HEK293T (cell line): Measurements from ENCODE around the gene COBLL1.
"Not testable (repeated sequence)": the region's sequence is repeated elsewhere in the genome, so short reads cannot be mapped to it uniquely, and the experiment has no call there.

Experiments used
- CTCF ChIA-PET: fragments of 350-600 bp; formaldehyde crosslinking; extraction: SDS; loops from one replicate; lab custom pipeline; 2021; ENCODE audit warnings: antibody characterized with exemption, inconsistent platforms; lab: Yijun Ruan, JAX
- POLR2A ChIA-PET: fragments of 350-600 bp; formaldehyde crosslinking; extraction: SDS; loops from one replicate; lab custom pipeline; 2020; ENCODE audit warnings: antibody characterized with exemption, inconsistent platforms; lab: Yijun Ruan, JAX
- DNase-seq: peaks from one replicate; pipeline ENCODE4 v3.0.0; 2012; ENCODE audit warnings: mixed read lengths; ENCODE audit errors: extremely low spot score
- ARNT ChIP-seq: fragments of 450-650 bp; IDR thresholded peaks from 2 replicates; pipeline ENCODE4 v1.6.1; 2017; ENCODE audit warnings: mild to moderate bottlenecking
- BHLHE40 ChIP-seq: fragments of 450-650 bp; IDR thresholded peaks from 2 replicates; pipeline ENCODE4 v1.6.1; 2016; ENCODE audit warnings: mild to moderate bottlenecking, moderate library complexity, borderline replicate concordance
- CTBP1 ChIP-seq: fragments of 450-650 bp; IDR thresholded peaks from 2 replicates; pipeline ENCODE4 v1.6.1; 2016; ENCODE audit warnings: borderline replicate concordance
- ELF4 ChIP-seq: fragments of 450-650 bp; IDR thresholded peaks from 2 replicates; pipeline ENCODE4 v1.6.1; 2017; ENCODE audit warnings: antibody characterized with exemption
- FOXA1 ChIP-seq: fragments of 450-650 bp; IDR thresholded peaks from 2 replicates; pipeline ENCODE4 v1.6.1; 2016; ENCODE audit warnings: mild to moderate bottlenecking
- FOXK2 ChIP-seq: fragments of 450-650 bp; IDR thresholded peaks from 2 replicates; pipeline ENCODE4 v1.6.1; 2016; ENCODE audit warnings: mild to moderate bottlenecking
- FOXM1 ChIP-seq: fragments of 450-650 bp; IDR thresholded peaks from 2 replicates; pipeline ENCODE4 v1.6.1; 2017; ENCODE audit warnings: mild to moderate bottlenecking, borderline replicate concordance
- HDGF ChIP-seq: fragments of 450-650 bp; IDR thresholded peaks from 2 replicates; pipeline ENCODE4 v1.6.1; 2017; ENCODE audit warnings: antibody characterized with exemption, borderline replicate concordance
- L3MBTL2 ChIP-seq: fragments of 450-650 bp; conservative IDR thresholded peaks from 2 replicates; pipeline ENCODE4 v1.6.1; 2016; ENCODE audit warnings: mild to moderate bottlenecking
- LEF1 ChIP-seq: fragments of 450-650 bp; IDR thresholded peaks from 2 replicates; pipeline ENCODE4 v1.6.1; 2017; ENCODE audit warnings: mild to moderate bottlenecking, borderline replicate concordance
- NFRKB ChIP-seq: fragments of 450-650 bp; IDR thresholded peaks from 2 replicates; pipeline ENCODE4 v1.6.1; 2016; ENCODE audit warnings: mild to moderate bottlenecking, moderate library complexity
- SP1 ChIP-seq: fragments of 450-650 bp; IDR thresholded peaks from 2 replicates; pipeline ENCODE4 v1.6.1; 2017
- SUZ12 ChIP-seq: fragments of 450-650 bp; IDR thresholded peaks from 2 replicates; pipeline ENCODE4 v1.6.1; 2016; ENCODE audit warnings: mild to moderate bottlenecking
- TARDBP ChIP-seq: fragments of 450-650 bp; IDR thresholded peaks from 2 replicates; pipeline ENCODE4 v1.6.1; 2016
- ZNF384 ChIP-seq: fragments of 450-650 bp; IDR thresholded peaks from 2 replicates; pipeline ENCODE4 v1.6.1; 2016
- TF ChIP-seq, protein P1 (sequence below): fragments of 450-650 bp; IDR thresholded peaks from 2 replicates; pipeline ENCODE4 v1.6.1; 2016

Gene COBLL1

DNA sequence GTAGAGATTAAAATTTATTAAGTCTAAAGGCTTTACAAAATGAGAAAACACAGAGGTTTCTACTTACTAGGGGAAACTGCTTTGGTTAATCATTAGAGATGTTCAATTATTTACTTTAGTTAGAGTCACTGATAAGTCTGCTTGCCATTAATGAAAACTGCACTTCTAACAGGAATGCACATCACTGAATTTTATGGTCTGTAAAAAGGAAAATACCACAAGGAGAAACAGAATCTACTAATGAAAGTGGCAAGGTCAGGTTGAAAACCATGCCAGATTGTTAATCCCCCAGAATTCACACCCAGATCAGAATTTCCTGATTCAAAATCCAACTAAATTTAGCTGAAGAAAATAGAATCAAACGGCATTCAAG lies 129.9 kb downstream of the COBLL1 start:
- DNase-seq = no peak
- ChIA-PET CTCF (no interaction called here), POLR2A (no interaction called here)
- TF ChIP-seq NFRKB (no peak), TARDBP (no peak), SP1 (no peak), ZNF384 (no peak), CTBP1 (no peak), FOXA1 (no peak), LEF1 (no peak), FOXK2 (no peak), ARNT (no peak), L3MBTL2 (no peak), BHLHE40 (no peak), ELF4 (no peak), FOXM1 (no peak)
- TF ChIP-seq, protein P1, sequence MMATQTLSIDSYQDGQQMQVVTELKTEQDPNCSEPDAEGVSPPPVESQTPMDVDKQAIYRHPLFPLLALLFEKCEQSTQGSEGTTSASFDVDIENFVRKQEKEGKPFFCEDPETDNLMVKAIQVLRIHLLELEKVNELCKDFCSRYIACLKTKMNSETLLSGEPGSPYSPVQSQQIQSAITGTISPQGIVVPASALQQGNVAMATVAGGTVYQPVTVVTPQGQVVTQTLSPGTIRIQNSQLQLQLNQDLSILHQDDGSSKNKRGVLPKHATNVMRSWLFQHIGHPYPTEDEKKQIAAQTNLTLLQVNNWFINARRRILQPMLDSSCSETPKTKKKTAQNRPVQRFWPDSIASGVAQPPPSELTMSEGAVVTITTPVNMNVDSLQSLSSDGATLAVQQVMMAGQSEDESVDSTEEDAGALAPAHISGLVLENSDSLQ = no peak

DNA sequence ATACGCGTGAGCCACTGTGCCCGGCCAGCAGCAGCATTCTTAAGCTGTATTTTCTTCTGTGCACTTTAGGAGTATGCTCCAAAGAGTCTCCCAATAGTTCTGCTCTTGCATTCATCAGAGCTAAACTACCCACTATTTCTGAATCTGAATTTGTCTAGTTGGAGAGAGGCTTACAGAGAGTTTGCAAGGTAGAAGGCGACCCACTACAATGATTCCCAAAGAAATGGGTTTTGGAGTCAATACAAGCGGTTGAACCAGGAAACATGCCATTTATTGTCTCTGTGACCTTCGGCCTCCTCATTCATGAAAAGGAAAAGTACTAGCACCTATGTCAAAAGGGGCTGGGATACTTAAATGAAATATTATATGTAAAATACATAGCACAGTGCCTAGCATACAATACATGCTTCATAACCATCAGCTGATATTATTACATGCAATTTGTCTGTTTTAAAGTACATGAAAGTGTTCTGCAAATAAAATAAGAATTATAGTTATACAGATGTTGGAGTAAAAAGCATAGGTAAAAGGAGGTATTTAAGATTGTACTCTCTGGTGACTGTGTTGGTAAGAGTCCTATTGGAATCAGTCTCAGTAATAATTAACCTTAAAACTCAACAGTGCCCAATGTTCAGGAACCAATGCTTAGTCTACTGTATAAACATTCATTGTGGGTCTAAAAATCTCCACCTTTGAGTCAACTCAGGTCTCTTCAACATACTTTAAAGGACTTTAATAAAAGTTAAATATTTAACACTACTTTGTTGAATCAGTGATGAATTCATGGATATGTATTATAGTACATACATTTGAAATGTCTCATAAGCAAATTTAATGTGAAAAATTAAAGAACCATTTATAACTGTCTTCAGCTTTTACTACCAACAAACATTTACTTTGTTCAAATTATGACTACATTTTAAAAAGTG lies 130.5 kb downstream of the COBLL1 start:
- ChIA-PET CTCF (no interaction called here), POLR2A (no interaction called here)

DNA sequence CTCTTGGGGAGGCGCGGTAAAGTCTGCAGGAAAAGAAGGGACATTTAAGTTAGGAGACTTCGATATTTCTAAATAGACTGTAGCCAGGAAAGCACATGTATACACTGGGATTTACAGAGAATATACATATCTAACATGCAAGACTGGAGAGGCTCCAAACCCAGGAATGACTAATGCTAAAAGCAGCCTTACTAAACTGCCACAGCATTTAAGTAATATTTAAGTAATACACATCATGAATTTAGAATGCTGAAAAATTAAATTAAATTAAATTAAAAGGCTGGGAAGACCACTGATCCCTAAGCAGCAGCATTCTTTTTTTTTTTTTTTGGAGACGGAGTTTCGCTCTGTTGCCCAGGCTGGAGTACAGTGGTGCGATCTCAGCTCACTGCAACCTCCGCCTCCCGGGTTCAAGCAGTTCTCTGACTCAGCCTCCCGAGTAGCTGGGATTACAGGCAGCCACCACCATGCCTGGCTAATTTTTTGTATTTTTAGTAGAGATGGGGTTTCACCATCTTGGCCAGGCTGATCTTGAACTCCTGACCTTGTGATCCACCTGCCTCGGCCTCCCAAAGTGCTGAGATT lies 131.3 kb downstream of the COBLL1 start:
- CTCF ChIA-PET, DNase-seq, POLR2A ChIA-PET: not testable (repeated sequence)

More for the DNA sequence above, 130.5 kb downstream of the COBLL1 start:
- no peak for DNase-seq
- TF ChIP-seq L3MBTL2 (no peak), FOXK2 (no peak), LEF1 (no peak), HDGF (no peak), CTBP1 (no peak), FOXA1 (no peak), BHLHE40 (no peak), SUZ12 (no peak), NFRKB (no peak), TARDBP (no peak), ARNT (no peak), ZNF384 (no peak), FOXM1 (no peak), ELF4 (no peak), SP1 (no peak)
- TF ChIP-seq, protein P1 = no peak

DNA sequence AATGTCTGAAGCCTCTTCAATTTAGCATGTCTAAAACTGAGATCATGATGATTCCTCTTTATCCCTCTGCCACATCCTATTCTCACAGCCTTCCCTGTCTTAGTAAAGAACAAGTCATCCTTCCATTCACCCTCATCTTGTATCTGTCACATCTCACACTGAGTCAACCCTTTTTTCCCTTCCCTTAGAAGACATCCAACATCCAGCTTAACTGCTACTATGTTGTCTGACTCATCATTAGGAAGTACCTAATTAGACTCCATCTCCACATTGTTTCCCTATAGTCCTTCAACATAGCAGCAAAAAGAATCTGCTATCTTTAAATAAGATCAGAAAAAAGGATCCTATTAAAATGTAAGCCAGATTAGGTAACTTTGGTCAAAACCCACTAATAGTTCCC lies 135.1 kb downstream of the COBLL1 start:
- no peak for DNase-seq
- TF ChIP-seq, protein P1 = no peak
- TF ChIP-seq FOXK2 (no peak), ARNT (no peak)
- ChIA-PET POLR2A (no interaction called here), CTCF (no interaction called here)

DNA sequence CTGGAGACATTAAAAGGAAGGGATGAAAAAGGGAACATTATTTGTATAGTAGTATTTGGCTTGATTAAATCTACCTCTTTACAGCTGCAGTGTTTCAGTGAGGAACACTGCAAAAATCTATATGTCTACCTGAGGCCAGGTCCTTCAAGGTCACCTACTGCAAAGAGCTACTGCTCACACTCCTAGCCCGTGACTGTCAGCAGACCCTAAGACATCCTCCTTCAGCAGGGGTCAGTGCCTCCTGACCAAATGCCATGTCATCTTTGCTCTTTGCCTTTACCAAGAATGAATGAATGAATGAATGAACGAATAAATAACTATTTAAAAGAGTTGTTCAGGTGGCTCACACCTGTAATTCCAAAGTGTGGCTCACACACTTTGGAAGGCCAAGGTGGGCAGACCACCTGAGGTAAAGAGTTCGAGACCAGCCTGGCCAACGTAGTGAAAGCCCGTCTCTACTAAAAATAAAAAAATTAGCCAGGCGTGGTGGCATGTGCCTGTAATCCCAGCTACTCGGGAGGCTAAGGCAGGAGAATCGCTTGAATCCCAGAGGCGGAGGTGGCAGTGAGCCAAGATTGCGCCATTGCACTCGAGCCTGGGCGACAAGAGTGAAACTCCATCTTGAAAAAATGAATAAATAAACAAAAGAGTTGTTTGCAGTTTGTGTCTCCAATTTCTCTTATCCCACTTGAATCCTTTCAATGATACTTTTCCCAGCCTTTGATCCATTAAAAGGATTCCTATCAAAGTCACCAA lies 136.0 kb downstream of the COBLL1 start:
- POLR2A ChIA-PET = no interaction called here
- CTCF ChIA-PET = no interaction called here
- no peak for DNase-seq
- no peak for TF ChIP-seq HDGF
- TF ChIP-seq L3MBTL2 = no peak

DNA sequence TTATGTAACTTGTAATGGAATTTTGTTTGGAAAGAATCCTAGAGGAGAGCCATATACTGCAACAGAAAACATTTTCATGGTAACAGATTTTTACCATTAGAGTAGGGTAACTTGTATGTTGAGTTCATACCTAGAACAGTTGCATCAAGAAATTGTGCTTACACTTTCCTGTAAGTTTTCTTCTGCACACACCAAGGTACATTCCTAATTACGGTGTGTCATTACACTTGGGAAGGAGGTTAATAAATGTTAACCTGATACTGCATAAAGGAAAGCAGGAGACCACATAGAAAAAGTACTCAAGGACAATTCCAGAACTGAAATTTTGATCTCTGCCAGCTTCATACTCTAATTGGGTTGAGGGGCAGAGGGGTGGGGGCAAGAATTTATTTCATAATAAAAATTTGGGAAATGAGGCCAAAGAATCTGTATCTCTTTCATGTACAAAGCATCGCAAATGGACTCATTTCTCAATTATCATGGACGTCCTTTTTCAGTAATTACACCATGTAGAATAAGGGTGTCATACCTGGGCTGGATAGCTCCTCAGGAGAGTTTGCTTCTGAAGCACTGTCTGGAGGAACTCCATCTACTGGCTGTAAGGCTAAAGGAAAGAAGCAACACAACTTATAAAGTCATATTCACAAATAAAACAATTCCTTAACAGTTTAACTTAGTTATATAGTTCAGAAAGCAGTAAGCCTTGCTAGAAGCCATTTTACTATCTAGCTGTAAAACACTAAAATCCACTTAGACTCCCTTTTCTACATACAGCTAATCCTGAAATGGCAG lies 137.5 kb downstream of the COBLL1 start:
- ChIA-PET CTCF (interaction anchor here (0.6 kb wide), 1 partner anchor 144 kb away, joined by 4 read pairs; no protein-coding TSS in a partner anchor), POLR2A (no interaction called here)
- no peak for TF ChIP-seq ARNT
- TF ChIP-seq BHLHE40 = no peak
- no peak for TF ChIP-seq FOXM1
- no peak for TF ChIP-seq FOXK2
- no peak for TF ChIP-seq LEF1
- TF ChIP-seq, protein P1 = no peak
- TF ChIP-seq NFRKB = no peak
- no peak for TF ChIP-seq FOXA1
- DNase-seq = no peak
